ENCODE results near the gene HELLS.
"Not testable (repeated sequence)": the region's sequence is repeated elsewhere in the genome, so short reads cannot be mapped to it uniquely, and the experiment has no call there.

HELLS gene

GRCh38 chr10:94607111-94607510, 61.5 kb downstream of the HELLS start:
- DNase-seq (ENCODE audit: low read depth, low spot score), result no peak

- DNase-seq (ENCODE audit: low read depth, low spot score), result no peak
Observed at GRCh38 chr10:94608559-94608958, 63.0 kb downstream of the HELLS start.

DNA sequence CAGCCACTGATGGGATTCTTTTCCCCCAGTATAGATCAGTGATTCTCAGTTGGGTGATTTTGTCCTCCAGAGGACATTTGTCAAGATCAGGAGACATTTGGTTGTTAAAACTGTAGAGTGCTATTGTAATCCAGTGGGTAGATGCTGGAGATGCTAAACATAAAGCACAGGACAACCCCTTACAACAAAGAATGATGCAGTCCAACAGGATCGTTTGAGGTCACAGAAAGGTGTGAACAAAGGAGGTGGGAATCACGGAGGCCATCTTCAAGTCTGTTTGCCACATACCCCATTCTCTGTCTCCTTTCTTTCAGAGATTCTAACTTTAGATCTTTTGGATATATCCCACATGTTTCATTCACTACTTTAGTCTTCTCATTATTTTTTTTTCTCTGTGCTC, 69.0 kb downstream of the HELLS start:
- DNase-seq (ENCODE audit: low read depth, low spot score), result no peak

DNA sequence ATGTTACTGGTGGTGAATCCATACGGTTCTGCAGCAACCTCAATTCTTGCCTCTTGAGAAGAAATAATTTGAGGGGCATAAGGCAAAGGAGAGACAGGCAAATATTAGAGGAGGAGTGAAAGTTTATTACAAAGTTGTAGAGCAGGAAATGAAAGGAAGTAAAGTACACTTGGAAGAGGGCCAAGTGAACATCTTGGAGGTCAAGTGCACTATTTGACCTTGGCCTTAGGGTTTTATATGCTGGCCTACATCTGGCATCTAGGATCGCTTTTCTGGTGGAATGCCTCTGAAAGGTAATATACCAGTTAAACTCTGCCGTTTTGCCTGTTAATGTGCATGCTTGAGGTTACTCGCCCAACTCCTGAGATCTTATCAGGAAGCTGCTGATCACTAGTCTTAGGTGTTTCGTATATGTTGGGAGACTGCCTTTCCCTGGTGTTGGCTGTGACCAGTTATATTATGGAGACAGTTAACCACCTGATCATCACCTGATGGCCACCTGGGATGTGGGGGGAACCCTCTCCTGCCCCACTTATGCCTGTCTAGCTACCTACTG, 71.9 kb downstream of the HELLS start:
- no peak for DNase-seq (ENCODE audit: low read depth, low spot score)

DNA sequence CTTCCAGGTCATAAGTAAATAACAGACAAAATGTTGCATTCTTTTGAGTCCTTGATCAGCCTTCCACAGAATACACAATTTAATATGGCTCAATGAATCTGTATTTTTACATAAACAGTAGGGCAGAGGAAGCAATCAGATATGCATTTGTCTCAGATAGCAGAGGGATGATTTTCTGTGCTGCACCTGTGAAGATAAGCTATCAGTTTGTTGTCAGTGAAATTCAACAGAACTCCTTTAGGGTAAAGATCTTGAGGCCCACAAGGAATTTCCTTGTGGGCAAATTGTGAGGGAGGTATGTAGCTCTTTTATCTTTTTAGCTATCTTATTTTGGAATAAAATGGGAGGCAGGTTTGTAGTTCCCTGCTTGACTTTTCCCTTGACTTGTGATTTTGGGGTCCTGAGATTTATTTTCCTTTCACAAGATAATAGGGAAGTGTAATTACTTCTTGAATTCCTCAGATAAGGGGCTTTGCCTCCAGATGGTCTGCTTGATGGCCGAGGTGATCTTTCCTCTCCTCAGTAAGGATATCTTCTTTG, 77.1 kb downstream of the HELLS start:
- DNase-seq (ENCODE audit: low read depth, low spot score), result peak; percentile 50

- DNase-seq (ENCODE audit: low read depth, low spot score), result peak; percentile 70
Observed at GRCh38 chr10:94623572-94623971, 78.0 kb downstream of the HELLS start.

GRCh38 chr10:94626476-94626875, 80.9 kb downstream of the HELLS start:
- DNase-seq (ENCODE audit: low read depth, low spot score), result no peak

DNA sequence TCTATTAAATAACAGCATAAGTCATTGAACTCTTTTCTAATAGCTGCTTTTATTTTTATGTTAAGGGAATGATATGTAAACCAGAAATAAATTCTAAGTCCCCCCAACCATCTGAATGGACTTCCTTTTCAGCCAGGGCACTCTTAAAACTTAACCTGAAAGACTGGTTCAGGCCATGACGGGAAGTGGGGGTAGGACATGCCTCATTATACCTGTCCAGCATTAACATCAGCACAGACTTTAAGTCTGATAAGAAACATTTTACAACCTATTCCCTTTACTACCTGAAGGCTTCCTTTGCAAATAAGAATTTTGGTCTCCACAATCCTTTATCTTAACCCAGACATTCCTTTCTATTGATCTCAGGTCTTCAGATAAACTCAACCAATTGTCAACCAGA, 81.9 kb downstream of the HELLS start:
- peak; percentile 44 for DNase-seq (ENCODE audit: low read depth, low spot score)

GRCh38 chr10:94630017-94630688, 84.6 kb downstream of the HELLS start:
- DNase-seq (ENCODE audit: low read depth, low spot score), result no peak

DNA sequence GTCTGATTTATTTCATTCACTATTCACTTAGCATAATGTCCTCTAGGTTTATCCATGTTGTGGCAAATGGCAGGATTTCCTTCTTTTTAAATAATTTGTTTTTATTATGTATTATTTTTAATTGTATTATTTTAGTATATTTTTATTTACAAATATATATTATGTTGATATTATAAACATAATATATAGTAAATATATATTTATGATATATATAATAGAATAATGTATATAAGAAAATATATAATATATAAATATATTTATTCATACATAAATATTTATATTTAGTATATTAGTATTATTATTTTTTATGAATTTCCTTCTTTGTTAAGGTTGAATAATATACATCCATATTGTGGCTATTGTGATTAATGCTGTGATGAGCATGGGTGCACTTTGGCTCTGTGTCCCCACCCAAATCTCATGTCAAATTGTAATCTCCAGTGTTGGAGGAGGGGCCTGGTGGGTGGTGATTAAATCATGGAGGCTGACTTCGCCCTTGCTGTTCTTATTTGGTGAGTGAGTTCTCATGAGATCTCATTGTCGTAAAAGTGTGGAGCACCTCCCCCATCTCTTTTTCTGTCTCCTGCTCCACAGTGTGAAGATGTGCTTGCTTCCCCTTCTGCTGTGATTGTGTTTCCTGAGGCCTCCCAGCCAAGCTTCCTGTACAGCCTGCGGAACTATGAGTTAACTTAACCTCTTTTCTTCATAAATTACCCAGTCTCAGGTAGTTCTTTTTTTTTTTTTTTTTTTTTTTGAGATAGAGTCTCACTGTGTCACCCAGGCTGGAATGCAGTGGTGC, 85.7 kb downstream of the HELLS start:
- no peak for DNase-seq (ENCODE audit: low read depth, low spot score)

GRCh38 chr10:94632954-94633353, 87.4 kb downstream of the HELLS start:
- DNase-seq (ENCODE audit: low read depth, low spot score), result no peak

- DNase-seq (ENCODE audit: low read depth, low spot score), result not testable (repeated sequence)
Observed at GRCh38 chr10:94638097-94638496, 92.5 kb downstream of the HELLS start.

DNA sequence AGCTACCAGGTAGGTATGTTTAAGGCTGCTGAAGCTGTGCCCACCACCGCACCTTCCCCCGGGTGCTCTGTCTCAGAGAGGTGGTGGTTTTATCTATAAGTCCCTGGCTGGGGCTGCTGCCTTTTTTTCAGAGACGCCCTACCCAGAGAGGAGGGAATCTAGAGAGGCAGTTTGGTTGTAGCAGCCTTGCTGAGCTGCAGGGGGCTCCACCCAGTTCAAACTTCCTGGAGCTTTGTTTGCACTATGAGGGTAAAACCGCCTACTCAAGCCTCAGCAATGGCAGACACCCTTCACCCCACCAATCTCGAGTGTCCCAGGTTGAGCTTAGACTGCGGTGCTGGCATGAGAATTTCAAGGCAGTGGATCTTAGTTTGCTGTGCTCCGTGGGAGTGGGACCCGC, 94.3 kb downstream of the HELLS start:
- no peak for DNase-seq (ENCODE audit: low read depth, low spot score)

GRCh38 chr10:94640562-94640961, 95.0 kb downstream of the HELLS start:
- no peak for DNase-seq (ENCODE audit: low read depth, low spot score)

- no peak for DNase-seq (ENCODE audit: low read depth, low spot score)
Observed at GRCh38 chr10:94641480-94641879, 95.9 kb downstream of the HELLS start.

- DNase-seq (ENCODE audit: low read depth, low spot score), result no peak
Observed at GRCh38 chr10:94644352-94644751, 98.8 kb downstream of the HELLS start.

GRCh38 chr10:94645285-94645684, 99.7 kb downstream of the HELLS start:
- no peak for DNase-seq (ENCODE audit: low read depth, low spot score)

Data from ELF-1 (cell line).